ENCODE measurements around the gene TRMT10B.
A peak's percentile ranks its signal among the peaks of the same experiment; 100 is the strongest.
"Not testable (repeated sequence)": the region's sequence is repeated elsewhere in the genome, so short reads cannot be mapped to it uniquely, and the experiment has no call there.

The TRMT10B gene

GRCh38 chr9:37800631-37801286, 47.2 kb downstream of the TRMT10B start, which contains the start of gene DCAF10:
Gene DCAF10, plus strand, starts transcription at chr9:37800797. Its CDS starts 70 bp downstream, at chr9:37800867.
- DNase-seq (ENCODE audit: extremely low read depth in 1 of 2, low read depth in 1 of 2): peak; percentile 64 to 81

GRCh38 chr9:37801287-37801850, 47.8 kb downstream of the TRMT10B start:
- DNase-seq (ENCODE audit: extremely low read depth in 1 of 2, low read depth in 1 of 2): peak in 1 of 2 donors; percentile 11

- no peak for DNase-seq (ENCODE audit: extremely low read depth in 1 of 2, low read depth in 1 of 2)
Measured at GRCh38 chr9:37801959-37802711, 48.5 kb downstream of the TRMT10B start.

- no peak for DNase-seq (ENCODE audit: extremely low read depth in 1 of 2, low read depth in 1 of 2)
Measured at GRCh38 chr9:37806271-37806670, 52.7 kb downstream of the TRMT10B start.

GRCh38 chr9:37809676-37810075, 56.1 kb downstream of the TRMT10B start:
- DNase-seq (ENCODE audit: extremely low read depth in 1 of 2, low read depth in 1 of 2): not testable (repeated sequence)

GRCh38 chr9:37811906-37812476, 58.4 kb downstream of the TRMT10B start:
- no peak for DNase-seq (ENCODE audit: extremely low read depth in 1 of 2, low read depth in 1 of 2)

- DNase-seq (ENCODE audit: extremely low read depth in 1 of 2, low read depth in 1 of 2): no peak
Measured at GRCh38 chr9:37812773-37813379, 59.3 kb downstream of the TRMT10B start.

- no peak for DNase-seq (ENCODE audit: extremely low read depth in 1 of 2, low read depth in 1 of 2)
Measured at GRCh38 chr9:37818849-37819248, 65.2 kb downstream of the TRMT10B start.

GRCh38 chr9:37820142-37820541, 66.5 kb downstream of the TRMT10B start:
- DNase-seq (ENCODE audit: extremely low read depth in 1 of 2, low read depth in 1 of 2): no peak

- DNase-seq (ENCODE audit: extremely low read depth in 1 of 2, low read depth in 1 of 2): not testable (repeated sequence)
Measured at GRCh38 chr9:37825174-37825573, 71.6 kb downstream of the TRMT10B start.

GRCh38 chr9:37827483-37828165, 74.0 kb downstream of the TRMT10B start:
- DNase-seq (ENCODE audit: extremely low read depth in 1 of 2, low read depth in 1 of 2): no peak

All from activated CD8-positive, alpha-beta memory T cell treated with anti-CD3 and anti-CD28 coated beads for 1 hour (primary cell).